Caco-2 (cell line): ENCODE measurements around the gene BPIFB6. TPM values are rescaled to one million over a fixed set of nuclear protein-coding genes. Genes with fewer than 3 reads are reported as not detected.

ENCODE experiments used
- Bru-seq: library from RNA; stranded (reverse); fragments of 400-500 nt; gene quantifications from one replicate; lab custom pipeline; 2021; lab: Mats Ljungman, UMichigan
- BruChase-seq, 2 experiments: library from RNA; stranded (reverse); fragments of 400-500 nt; gene quantifications; one replicate each; lab custom pipeline; 2021; lab: Mats Ljungman, UMichigan
- BruUV-seq: library from RNA; stranded (reverse); fragments of 400-500 nt; replicated peaks from 2 replicates; lab custom pipeline; 2021; lab: Mats Ljungman, UMichigan
- CTCF ChIA-PET: fragments of 300-600 bp; sonication (Branson Sonifier 250); formaldehyde crosslinking; loops from one replicate; lab custom pipeline; 2022; ENCODE audit warnings: antibody characterized with exemption; lab: Charles Lee
- POLR2A ChIA-PET: fragments of 300-600 bp; sonication (Branson Sonifier 250); formaldehyde crosslinking; loops from one replicate; lab custom pipeline; 2022; ENCODE audit warnings: antibody characterized with exemption; lab: Charles Lee
- DNase-seq, 2 experiments: peaks; one replicate each; pipeline versions ENCODE4 v3.0.0 to v3.0.0-alpha.2; 2020 to 2022
- H3K27me3 ChIP-seq: replicated peaks from 2 replicates; pipeline ENCODE4 v1.6.0; 2011; ENCODE audit warnings: low read length; ENCODE audit not compliant: control insufficient read depth, insufficient read depth
- H3K36me3 ChIP-seq: 2 replicates; pipeline ENCODE4 v1.5.1; 2011; ENCODE audit warnings: low read length; ENCODE audit not compliant: control insufficient read depth, insufficient read depth
- H3K4me1 ChIP-seq: fragments of 250-450 bp; sonication (Bioruptor Pico); 2 replicates; pipeline ENCODE4 v1.5.1; 2020; ENCODE audit warnings: mild to moderate bottlenecking
- H3K4me3 ChIP-seq: 2 replicates; pipeline ENCODE4 v1.5.1; 2011; ENCODE audit warnings: low read depth, mild to moderate bottlenecking, control low read depth, low read length
- H3K9me3 ChIP-seq: fragments of 250-450 bp; sonication (Bioruptor Pico); 2 replicates; pipeline ENCODE4 v1.5.1; 2020; ENCODE audit warnings: mild to moderate bottlenecking, moderate library complexity
- H3K27ac Mint-ChIP-seq: one replicate; pipeline ENCODE4 v1.8.0; 2022; ENCODE audit warnings: mixed read lengths; ENCODE audit not compliant: unreplicated experiment
- H3K27me3 Mint-ChIP-seq: one replicate; pipeline ENCODE4 v1.8.0; 2022; ENCODE audit warnings: mixed read lengths; ENCODE audit not compliant: insufficient read depth, unreplicated experiment
- H3K36me3 Mint-ChIP-seq: one replicate; pipeline ENCODE4 v1.8.0; 2022; ENCODE audit warnings: mild to moderate bottlenecking, mixed read lengths; ENCODE audit not compliant: insufficient read depth, unreplicated experiment
- H3K4me1 Mint-ChIP-seq: one replicate; pipeline ENCODE4 v1.8.0; 2022; ENCODE audit warnings: low read depth, mixed read lengths; ENCODE audit not compliant: unreplicated experiment
- H3K4me3 Mint-ChIP-seq: one replicate; pipeline ENCODE4 v1.8.0; 2022; ENCODE audit warnings: mild to moderate bottlenecking, moderate library complexity, mixed read lengths; ENCODE audit not compliant: unreplicated experiment
- H3K9me3 Mint-ChIP-seq: one replicate; pipeline ENCODE4 v1.8.0; 2022; ENCODE audit warnings: mixed read lengths; ENCODE audit not compliant: unreplicated experiment
- CTCF ChIP-seq, 2 experiments: fragments of 200-600 bp in 1 of 2; IDR thresholded peaks; 1 replicate in 1 of 2; 2 replicates in 1 of 2; pipeline versions ENCODE4 v1.5.1 to v1.8.0; 2011 to 2022; ENCODE audit warnings: antibody characterized with exemption in 1 of 2, control low read depth in 1 of 2, inconsistent platforms in 1 of 2, low read depth in 1 of 2, low read length in 1 of 2, mild to moderate bottlenecking in 1 of 2, moderate library complexity in 1 of 2; ENCODE audit not compliant: insufficient read depth in 1 of 2, severe bottlenecking in 1 of 2, unreplicated experiment in 1 of 2
- intact Hi-C: fragments of 100-400 bp; cut with micrococcal nuclease; formaldehyde crosslinking; loops from one replicate; pipeline ENCODE4 v1.10.0; 2022; ENCODE audit not compliant: unreplicated experiment
- long read RNA-seq: library from polyadenylated mRNA; stranded (forward); transcript quantifications from one replicate; pipeline ENCODE4 v2.0.0, GENCODE V29; 2022
- total RNA-seq: library from RNA; stranded (reverse); gene quantifications from 2 replicates; pipeline ENCODE4 v1.2.3, GENCODE V29; 2022

The BPIFB6 gene
- total RNA-seq (not detected in 2 replicates), Bru-seq, nascent RNA (not detected), BruChase-seq, experiment 1, labeled RNA remaining after a 2-hour chase (not detected), BruChase-seq, experiment 2, labeled RNA remaining after a 6-hour chase (not detected)
- long read RNA-seq = 0 reads

- Histone ChIP-seq H3K4me3 (no peak within 1 kb of the TSS), H3K9me3 (peaks cover 10% of the 10 kb centered on the region; the same call in 1 of the 2 replicates), H3K4me1 (no peaks in the 10 kb centered on the region), H3K27me3 (no peaks in the 10 kb centered on the region), H3K36me3 (no peaks in the 10 kb centered on the region)
- peaks cover 13% of the 10 kb centered on the region for H3K9me3 Mint-ChIP-seq
- H3K4me1 Mint-ChIP-seq = no peaks in the 10 kb centered on the region
- no peak for TF ChIP-seq CTCF (IDR thresholded peaks at IDR 0.05; ENCODE audit: insufficient read depth in 1 of 2, low read depth in 1 of 2, low read length in 1 of 2, severe bottlenecking in 1 of 2, unreplicated experiment in 1 of 2)
- CTCF ChIA-PET = no interaction called here
- intact Hi-C loops = no loop called here
- BruUV-seq = no TSS peak
- H3K36me3 Mint-ChIP-seq = no peaks in the 10 kb centered on the region
- no peak within 1 kb of the TSS for H3K27ac Mint-ChIP-seq
- peaks cover 11% of the 10 kb centered on the region for H3K27me3 Mint-ChIP-seq
- DNase-seq = no peak
- H3K4me3 Mint-ChIP-seq = no peak within 1 kb of the TSS
- POLR2A ChIA-PET = no interaction called here
Measured at GRCh38 chr20:33031531-33031930, at the start of gene BPIFB6. Gene BPIFB6 (plus strand): TSS chr20:33031648. CDS start chr20:33031648, 0 bp downstream.

- Histone ChIP-seq H3K27me3 (no peaks in the 10 kb centered on the region), H3K36me3 (no peaks in the 10 kb centered on the region), H3K9me3 (no peaks in the 10 kb centered on the region), H3K4me3 (no peak overlapping the region), H3K4me1 (no peaks in the 10 kb centered on the region)
- CTCF ChIA-PET = no interaction called here
- BruUV-seq = no TSS peak
- Mint-ChIP-seq H3K4me3 (no peak overlapping the region), H3K36me3 (no peaks in the 10 kb centered on the region), H3K27ac (no peak overlapping the region), H3K27me3 (peaks cover 7% of the 10 kb centered on the region), H3K9me3 (no peaks in the 10 kb centered on the region), H3K4me1 (no peaks in the 10 kb centered on the region)
- POLR2A ChIA-PET = no interaction called here
- DNase-seq = peak in 1 of 2 experiments; percentile 46
- intact Hi-C loops = no loop called here
- TF ChIP-seq CTCF (IDR thresholded peaks at IDR 0.05; ENCODE audit: insufficient read depth in 1 of 2, low read depth in 1 of 2, low read length in 1 of 2, severe bottlenecking in 1 of 2, unreplicated experiment in 1 of 2) = no peak
Measured at GRCh38 chr20:32982617-32983458, 48.6 kb upstream of the BPIFB6 start.

- H3K36me3 Mint-ChIP-seq = no peaks in the 10 kb centered on the region
- no TSS peak for BruUV-seq
- ChIA-PET CTCF (no interaction called here), POLR2A (no interaction called here)
- Histone ChIP-seq H3K4me3 (no peak overlapping the region), H3K4me1 (no peaks in the 10 kb centered on the region), H3K9me3 (no peaks in the 10 kb centered on the region), H3K27me3 (no peaks in the 10 kb centered on the region), H3K36me3 (no peaks in the 10 kb centered on the region)
- DNase-seq = no peak
- no peak overlapping the region for H3K27ac Mint-ChIP-seq
- H3K4me1 Mint-ChIP-seq = no peaks in the 10 kb centered on the region
- intact Hi-C loops = no loop called here
- TF ChIP-seq CTCF (IDR thresholded peaks at IDR 0.05; ENCODE audit: insufficient read depth in 1 of 2, low read depth in 1 of 2, low read length in 1 of 2, severe bottlenecking in 1 of 2, unreplicated experiment in 1 of 2) = no peak
- no peaks in the 10 kb centered on the region for H3K9me3 Mint-ChIP-seq
- H3K4me3 Mint-ChIP-seq = no peak overlapping the region
- H3K27me3 Mint-ChIP-seq = peaks cover 7% of the 10 kb centered on the region
Measured at GRCh38 chr20:32983459-32984112, 47.9 kb upstream of the BPIFB6 start.
